Myocyte (in vitro differentiated cells): ENCODE measurements around the gene EPC1. TPM values are rescaled to one million over a fixed set of nuclear protein-coding genes. Genes with fewer than 3 reads are reported as not detected.
"Not testable (repeated sequence)": the region's sequence is repeated elsewhere in the genome, so short reads cannot be mapped to it uniquely, and the experiment has no call there.

Source experiments
- DNase-seq: peaks from one replicate; pipeline ENCODE4 v3.0.0-alpha.2; 2012; ENCODE audit warnings: low read depth
- total RNA-seq: library from RNA; depleted of rRNA; stranded (reverse); fragments of >200 nt; gene quantifications from 2 replicates; pipeline ENCODE4 v1.2.3, GENCODE V29; 2014

The EPC1 gene
- total RNA-seq, 1 donor from 2014 or later, result 27.5 TPM

DNA sequence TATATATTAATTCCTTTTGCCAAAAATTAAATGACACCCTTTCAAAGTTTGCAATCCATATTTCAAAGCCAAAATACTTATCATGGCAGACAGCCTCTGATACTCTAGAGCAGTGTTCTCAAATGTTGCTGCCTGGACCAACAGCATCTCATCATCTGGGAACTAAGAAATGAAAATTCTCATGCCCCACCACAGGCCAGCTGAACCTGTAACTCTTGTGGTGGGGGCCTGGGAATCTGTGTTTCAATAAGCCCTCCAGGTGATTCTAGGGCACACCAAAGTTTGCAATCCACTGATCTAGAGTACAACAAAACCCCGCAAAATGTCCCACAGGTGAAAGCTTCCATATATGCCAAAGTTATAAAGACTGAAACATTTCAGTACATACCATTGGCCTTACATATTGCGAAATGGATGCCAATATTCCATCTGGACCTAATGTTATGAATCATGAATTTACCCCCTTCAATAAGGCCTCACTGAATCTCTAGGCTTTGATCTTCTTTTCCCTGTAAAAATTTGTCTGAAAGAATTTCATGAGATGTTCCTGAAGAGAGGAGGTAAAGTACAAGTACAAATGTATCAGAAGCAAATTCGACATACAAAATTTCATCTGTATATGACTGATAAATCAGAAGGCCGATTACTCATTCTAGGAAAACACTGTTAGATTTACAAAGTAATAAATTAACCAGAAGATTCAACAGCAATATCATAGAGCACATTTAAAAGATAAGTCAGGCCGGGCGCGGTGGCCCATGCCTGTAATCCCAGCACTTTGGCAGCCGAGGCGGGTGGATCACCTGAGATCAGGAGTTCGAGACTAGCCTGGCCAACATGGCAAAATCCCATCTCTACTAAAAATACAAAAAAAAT is 25.3 kb upstream of the EPC1 start:
- DNase-seq, result no peak

DNA sequence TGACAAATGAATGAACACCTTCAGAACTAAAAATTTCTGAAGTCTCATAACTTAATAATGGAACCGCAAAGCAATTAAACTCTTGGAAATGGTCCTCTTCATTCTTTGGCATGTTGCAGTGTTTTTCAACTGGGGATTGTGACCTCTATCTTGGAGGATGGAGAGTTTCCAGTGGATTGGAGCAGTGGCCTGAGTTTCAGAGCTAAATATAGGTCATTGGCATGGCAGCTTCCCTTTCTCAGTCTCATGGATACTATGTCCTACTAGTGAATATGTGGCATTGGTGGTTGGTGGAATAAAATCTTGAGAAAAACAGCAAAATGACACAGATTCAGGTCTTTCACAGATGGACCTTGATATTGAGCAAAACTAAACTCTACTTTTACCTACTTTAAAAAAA is 24.1 kb upstream of the EPC1 start:
- peak; percentile 18 for DNase-seq

DNA sequence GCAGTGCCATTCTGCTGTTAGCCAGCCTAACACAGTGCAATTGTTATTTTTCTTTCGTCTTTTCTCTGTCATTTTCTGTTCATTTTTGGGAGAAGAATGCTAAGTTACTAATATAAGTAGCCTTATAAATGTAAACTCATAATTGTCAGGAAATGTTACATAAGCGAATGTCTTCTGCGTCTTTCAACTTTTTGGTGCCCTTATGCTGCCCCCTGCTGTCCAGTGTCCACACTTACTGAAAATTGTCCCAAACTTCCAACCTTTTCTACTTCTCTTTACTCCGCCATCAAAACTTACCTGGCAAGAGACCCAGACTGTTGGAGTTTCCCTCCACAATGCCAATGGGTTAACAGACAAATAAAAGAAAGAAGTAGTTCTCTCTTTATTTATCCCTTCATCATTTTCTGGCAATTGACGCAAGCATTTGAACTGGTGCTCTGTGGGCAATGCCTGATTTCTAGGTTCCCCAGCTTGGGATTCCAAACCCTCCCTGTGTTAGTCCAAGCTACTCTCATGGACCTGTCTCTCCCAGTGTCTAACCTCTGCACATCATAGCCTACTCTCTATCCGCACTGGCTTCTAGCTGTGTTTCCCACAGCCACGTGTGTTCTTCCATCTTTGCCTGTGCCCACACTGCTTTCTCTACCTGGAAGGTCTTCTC is 21.0 kb upstream of the EPC1 start:
- DNase-seq, result peak; percentile 72

DNA sequence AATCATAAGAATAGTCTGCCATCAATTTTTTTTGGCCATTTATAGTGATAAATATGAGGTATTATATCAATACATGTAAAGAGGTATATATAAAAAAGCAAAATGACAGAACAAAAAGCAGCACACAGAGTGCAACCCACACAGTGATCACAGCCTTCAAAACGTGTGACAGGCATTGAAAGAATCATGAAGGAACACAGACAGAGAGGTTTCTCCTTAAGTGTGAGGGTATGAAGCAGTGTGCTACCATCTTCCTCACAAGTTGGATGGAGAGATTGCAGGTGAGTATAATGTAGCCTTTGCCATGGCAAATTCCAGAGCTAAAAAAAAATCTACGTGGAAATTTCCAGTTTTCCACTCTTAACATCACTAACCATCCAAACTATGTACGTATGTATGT is 19.6 kb upstream of the EPC1 start:
- no peak for DNase-seq

DNA sequence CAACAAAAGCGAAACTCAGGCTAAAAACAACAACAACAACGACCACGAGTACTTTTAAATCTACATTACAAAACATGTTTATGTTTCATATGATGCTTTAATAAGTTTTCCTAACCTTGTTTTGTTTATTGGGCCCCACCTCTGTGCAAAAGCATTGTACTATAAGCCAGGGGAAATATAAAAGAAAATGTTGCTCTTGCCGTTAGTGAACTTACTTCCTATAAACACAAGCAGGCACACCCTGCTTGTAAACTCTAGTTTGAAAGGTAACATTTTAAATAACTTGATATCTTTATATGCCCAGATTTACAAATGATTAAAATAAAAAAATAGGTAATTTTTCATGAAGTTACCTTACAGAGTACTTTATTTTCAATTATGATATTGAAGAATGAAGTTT is 19.2 kb upstream of the EPC1 start:
- DNase-seq, result no peak

DNA sequence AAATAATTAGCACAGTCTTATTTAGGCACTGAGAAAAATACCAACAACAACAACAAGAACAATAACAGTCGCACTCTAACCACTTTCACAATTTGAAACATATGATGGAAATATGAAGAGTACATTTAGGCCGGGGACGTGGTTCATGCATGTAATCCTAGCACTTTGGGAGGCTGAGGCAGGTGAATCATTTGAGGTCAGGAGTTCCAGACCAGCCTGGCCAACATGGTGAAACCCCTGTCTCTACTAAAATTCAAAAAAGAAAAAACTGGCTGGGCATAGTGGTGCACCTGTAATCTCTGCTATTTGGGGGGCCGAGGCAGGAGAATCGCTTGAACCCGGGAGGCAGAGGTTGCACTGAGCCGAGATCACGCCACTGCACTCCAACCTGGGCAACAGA is 18.4 kb upstream of the EPC1 start:
- not testable (repeated sequence) for DNase-seq

- no peak for DNase-seq
Observed at GRCh38 chr10:32362571-32362970, 15.6 kb upstream of the EPC1 start.

DNA sequence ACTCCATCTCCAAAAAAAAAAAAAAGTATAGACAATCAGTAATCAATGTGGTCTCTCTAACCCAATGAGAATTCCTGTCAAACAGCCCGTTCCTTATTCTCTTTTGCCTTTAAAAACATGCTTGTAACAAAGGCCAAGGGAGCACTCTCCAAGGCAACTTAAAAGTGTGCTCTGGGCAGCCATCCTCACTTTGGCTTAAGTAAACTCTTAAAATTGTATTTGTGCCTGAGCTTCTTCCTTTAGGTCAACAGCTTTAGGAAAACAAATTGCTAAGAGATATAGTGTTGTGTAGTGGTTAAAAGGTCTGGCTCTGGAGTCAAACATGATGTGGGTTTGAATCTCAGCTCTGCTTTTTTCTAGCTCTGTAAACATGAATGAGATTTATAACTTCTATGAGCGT is 13.9 kb upstream of the EPC1 start:
- DNase-seq, result no peak

- DNase-seq, result no peak
Observed at GRCh38 chr10:32360241-32360640, 13.3 kb upstream of the EPC1 start.

GRCh38 chr10:32357056-32357735 is 10.2 kb upstream of the EPC1 start:
- DNase-seq, result no peak

- DNase-seq, result not testable (repeated sequence)
Observed at GRCh38 chr10:32354690-32355089, 7.7 kb upstream of the EPC1 start.

GRCh38 chr10:32350811-32351350 is 3.9 kb upstream of the EPC1 start:
- no peak for DNase-seq

DNA sequence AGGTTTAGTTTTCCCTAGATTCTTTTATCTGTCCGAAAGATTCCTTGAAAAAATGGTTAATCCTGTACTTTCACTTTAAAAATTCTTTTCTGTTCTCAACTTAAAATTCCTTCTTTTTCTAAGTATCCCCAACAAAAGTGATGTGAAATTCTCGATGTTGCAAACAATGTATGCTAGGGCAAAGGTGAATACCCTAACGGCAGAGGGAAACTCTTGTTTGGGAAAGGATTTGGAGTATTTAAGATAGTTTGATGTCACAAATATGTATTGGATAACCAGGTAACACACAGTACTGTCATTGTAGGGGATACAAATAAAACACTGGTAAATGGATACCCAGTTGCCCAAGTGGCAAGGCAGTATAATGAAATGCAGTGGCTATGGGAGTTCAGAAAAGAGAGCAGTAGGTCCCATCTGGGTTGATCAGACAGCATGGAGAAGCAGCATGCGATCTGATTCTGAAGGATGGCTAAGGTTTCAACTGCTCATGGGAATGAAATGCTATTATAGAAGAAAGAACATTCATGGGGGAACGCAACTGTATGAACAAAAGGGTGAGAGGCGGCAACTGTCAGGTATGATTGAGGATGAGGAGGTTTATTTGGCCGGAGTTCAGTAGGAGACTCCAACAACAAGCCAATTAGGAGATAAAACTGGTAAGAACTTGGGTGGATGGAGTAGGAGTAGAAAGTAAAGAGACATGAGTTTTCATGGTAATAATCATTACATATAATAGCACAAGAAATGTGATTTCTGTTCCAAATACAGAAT is 3.2 kb upstream of the EPC1 start:
- no peak for DNase-seq

- no peak for DNase-seq
Observed at GRCh38 chr10:32349199-32349585, 2.2 kb upstream of the EPC1 start.

DNA sequence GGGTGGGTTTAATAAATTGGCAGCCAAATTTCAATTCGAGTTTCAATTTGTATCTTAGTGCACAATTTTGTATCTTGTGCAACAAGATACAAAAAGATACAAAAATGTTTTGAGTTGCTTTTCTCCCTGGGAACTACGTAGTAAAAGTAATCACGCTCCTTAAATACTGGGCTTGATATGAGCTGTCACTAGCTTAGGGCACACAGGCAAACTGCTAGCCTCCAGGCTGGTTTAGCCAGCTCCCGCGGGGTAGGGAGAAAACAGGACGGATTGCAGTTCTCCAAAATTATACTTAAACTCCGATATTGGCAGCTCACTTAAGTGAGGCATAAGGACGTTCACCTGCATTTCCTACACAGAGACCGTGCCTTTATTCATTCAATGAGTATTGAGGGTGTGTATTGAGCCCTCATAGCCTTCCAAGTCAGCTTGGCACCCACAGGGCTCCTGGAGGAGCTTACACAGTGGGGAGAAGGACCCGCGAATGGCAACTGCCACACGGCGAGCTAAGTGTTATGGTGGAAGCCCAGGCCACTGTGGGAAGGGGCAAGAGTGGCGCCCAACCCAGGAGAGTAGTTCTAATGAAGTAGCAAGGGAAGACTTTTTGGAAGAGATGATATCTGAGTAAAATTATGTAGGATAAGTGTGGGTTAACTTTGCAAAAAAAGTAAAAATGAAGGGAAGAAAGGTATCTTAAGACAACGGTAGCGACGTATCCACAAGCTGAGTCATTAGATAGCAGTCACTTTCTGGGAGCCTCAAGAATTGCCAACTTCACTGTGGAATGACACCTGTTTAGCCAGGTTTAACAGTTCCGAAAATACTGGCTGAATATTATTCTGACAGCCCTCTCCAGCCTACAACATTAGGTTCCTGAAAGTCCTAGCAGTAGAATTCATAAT is 1.6 kb upstream of the EPC1 start:
- DNase-seq, result no peak

- DNase-seq, result no peak
Observed at GRCh38 chr10:32347363-32348022, 535 bp upstream of the EPC1 start.

- peak; percentile 95 for DNase-seq
Observed at GRCh38 chr10:32346134-32346550, 816 bp downstream of the EPC1 start.

- DNase-seq, result no peak
Observed at GRCh38 chr10:32341596-32341995, 5.4 kb downstream of the EPC1 start.

DNA sequence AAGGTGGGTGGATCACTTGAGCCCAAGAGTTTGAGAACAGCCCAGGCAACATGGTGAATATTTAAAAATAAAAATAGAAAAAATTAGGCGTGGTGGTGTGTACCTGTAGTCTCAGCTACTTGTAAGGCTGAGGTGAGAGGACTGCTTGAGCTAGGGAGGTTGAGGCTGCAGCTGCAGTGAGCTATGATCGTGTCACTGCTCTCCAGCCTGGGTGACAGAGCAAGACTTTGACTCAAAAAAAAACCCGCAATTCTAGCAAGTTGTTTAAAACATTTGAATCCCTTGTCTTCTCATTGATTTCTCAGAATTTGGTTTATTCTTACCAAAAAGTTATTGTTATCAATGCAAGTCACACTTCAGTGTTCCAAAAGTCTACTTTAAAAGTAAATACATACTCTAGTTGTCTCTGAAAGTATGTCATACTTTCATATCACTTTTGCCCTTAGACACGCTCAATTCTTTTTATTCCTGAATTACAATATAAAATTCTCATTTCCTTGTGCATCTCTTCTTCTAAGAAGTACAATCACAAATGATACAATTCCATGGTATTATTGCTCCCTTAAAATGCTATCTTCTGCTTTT is 6.3 kb downstream of the EPC1 start:
- no peak for DNase-seq
